ENCODE results near the gene LSAMP.

GRCh38 chr3:116449546-116450350 lies 4.5 kb upstream of the LSAMP start:
- TF ChIP-seq, protein P1, sequence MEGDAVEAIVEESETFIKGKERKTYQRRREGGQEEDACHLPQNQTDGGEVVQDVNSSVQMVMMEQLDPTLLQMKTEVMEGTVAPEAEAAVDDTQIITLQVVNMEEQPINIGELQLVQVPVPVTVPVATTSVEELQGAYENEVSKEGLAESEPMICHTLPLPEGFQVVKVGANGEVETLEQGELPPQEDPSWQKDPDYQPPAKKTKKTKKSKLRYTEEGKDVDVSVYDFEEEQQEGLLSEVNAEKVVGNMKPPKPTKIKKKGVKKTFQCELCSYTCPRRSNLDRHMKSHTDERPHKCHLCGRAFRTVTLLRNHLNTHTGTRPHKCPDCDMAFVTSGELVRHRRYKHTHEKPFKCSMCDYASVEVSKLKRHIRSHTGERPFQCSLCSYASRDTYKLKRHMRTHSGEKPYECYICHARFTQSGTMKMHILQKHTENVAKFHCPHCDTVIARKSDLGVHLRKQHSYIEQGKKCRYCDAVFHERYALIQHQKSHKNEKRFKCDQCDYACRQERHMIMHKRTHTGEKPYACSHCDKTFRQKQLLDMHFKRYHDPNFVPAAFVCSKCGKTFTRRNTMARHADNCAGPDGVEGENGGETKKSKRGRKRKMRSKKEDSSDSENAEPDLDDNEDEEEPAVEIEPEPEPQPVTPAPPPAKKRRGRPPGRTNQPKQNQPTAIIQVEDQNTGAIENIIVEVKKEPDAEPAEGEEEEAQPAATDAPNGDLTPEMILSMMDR (conservative IDR thresholded peaks at IDR 0.05; ENCODE audit: low read depth, low read length), result no peak
- no peak for TF ChIP-seq EZH2 (IDR thresholded peaks at IDR 0.05; ENCODE audit: borderline replicate concordance, low read depth, low read length, poor library complexity, severe bottlenecking)

All from A673 (cell line).